Measurements from ENCODE around the gene IQCM.

- TF ChIP-seq CTCF (conservative IDR thresholded peaks at IDR 0.05 in 1 of 2, IDR thresholded peaks at IDR 0.05 in 1 of 2; ENCODE audit: extremely low read depth in 1 of 2, insufficient read depth in 1 of 2, low read depth in 1 of 2, low read length in 2 of 2) (no peak), EZH2 (IDR thresholded peaks at IDR 0.05; ENCODE audit: borderline replicate concordance, low read length) (no peak)
These were observed 470.2 kb downstream of the IQCM start for GRCh38 chr4:149345424-149345823.
